ENCODE data around the gene TEX9. TPM values are rescaled to one million over a fixed set of nuclear protein-coding genes. Genes with fewer than 3 reads are reported as not detected.

TEX9 gene
- total and polyA plus RNA-seq, 12 donors: 3.5 to 18.3 (median 8.6) TPM

GRCh38 chr15:56343879-56344278 lies 21.3 kb upstream of the TEX9 start:
- no peak overlapping the region for H3K4me3 ChIP-seq
- H3K27me3 ChIP-seq: no peaks in the 10 kb centered on the region
- H3K9me3 ChIP-seq (replicated peaks in 1 of 3): no peaks in the 10 kb centered on the region
- intact Hi-C loops (cut with DNase I): no loop called here
- DNase-seq: no peak
- 67 to 81% (median 79%) methylated on average over 2 of the region's 2 CpGs for WGBS, 4 donors
- no peak overlapping the region for H3K27ac ChIP-seq
- TF ChIP-seq POLR2A (IDR thresholded peaks at IDR 0.05) (no peak), CTCF (IDR thresholded peaks at IDR 0.05) (no peak)
- no peaks in the 10 kb centered on the region for H3K36me3 ChIP-seq (replicated peaks in 1 of 2)
- H3K4me1 ChIP-seq (replicated peaks in 1 of 2): no peaks in the 10 kb centered on the region

DNA sequence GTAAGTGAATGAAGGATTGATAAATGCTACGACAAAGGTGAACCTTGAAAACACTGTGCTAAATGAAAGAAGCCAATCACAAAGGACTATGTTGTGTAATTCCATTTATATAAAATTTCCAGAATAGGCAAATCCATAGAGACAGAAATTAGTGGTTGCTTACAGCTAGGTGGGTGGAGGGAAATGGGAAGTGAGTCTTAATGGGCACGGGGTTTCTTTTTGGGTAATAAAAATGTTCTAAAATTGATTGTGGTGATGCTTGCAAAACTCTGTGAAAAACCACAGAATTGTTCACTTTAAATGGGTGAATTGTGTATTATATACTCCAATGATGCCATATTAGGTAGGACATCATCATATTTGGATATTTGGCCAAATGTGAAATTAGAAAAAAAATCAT lies 20.9 kb upstream of the TEX9 start:
- TF ChIP-seq CTCF (IDR thresholded peaks at IDR 0.05): no peak
- TF ChIP-seq POLR2A (IDR thresholded peaks at IDR 0.05): no peak
- intact Hi-C loops (cut with DNase I): no loop called here
- WGBS, 4 donors: 82 to 89% (median 88%) methylated on average over 2 of the region's 2 CpGs
- no peak overlapping the region for H3K4me3 ChIP-seq
- no peak overlapping the region for H3K27ac ChIP-seq
- no peaks in the 10 kb centered on the region for H3K36me3 ChIP-seq (replicated peaks in 1 of 2)
- no peaks in the 10 kb centered on the region for H3K27me3 ChIP-seq
- DNase-seq: no peak
- H3K9me3 ChIP-seq (replicated peaks in 1 of 3): no peaks in the 10 kb centered on the region
- H3K4me1 ChIP-seq (replicated peaks in 1 of 2): no peaks in the 10 kb centered on the region

DNA sequence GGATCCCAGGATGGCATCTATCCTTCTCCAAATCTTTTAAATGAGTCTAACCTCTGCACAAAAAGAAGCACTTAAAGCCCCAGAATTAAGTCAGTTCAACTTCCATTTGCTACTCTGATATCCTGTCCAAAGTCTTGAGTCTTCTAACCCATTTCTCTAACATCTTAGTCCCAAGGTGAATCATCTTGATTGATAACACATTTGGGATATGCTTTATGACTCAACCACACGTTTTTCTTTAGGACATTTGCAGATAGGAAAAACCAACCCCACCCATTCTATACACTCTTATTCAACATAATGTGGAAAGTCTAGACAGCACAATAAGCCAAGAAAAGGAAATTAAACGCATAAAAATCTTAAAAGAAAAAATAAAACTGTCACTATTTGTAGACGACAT lies 18.8 kb upstream of the TEX9 start:
- Histone ChIP-seq H3K4me1 (replicated peaks in 1 of 2) (no peaks in the 10 kb centered on the region), H3K27me3 (no peaks in the 10 kb centered on the region)

GRCh38 chr15:56349554-56349953 lies 15.7 kb upstream of the TEX9 start:
- Histone ChIP-seq H3K4me3 (no peak overlapping the region), H3K9me3 (replicated peaks in 1 of 3) (no peaks in the 10 kb centered on the region), H3K4me1 (replicated peaks in 1 of 2) (no peaks in the 10 kb centered on the region), H3K27ac (no peak overlapping the region), H3K36me3 (replicated peaks in 1 of 2) (no peaks in the 10 kb centered on the region), H3K27me3 (no peaks in the 10 kb centered on the region)
- intact Hi-C loops (cut with DNase I): no loop called here
- no peak for DNase-seq
- TF ChIP-seq CTCF (IDR thresholded peaks at IDR 0.05) (no peak), POLR2A (IDR thresholded peaks at IDR 0.05) (no peak)
- 79 to 86% (median 82%) methylated on average over 6 of the region's 6 CpGs for WGBS, 4 donors

More for the DNA sequence above, 18.8 kb upstream of the TEX9 start:
- H3K36me3 ChIP-seq (replicated peaks in 1 of 2): no peaks in the 10 kb centered on the region
- no peak for TF ChIP-seq CTCF (IDR thresholded peaks at IDR 0.05)
- TF ChIP-seq POLR2A (IDR thresholded peaks at IDR 0.05): no peak
- H3K9me3 ChIP-seq (replicated peaks in 1 of 3): no peaks in the 10 kb centered on the region
- no peak overlapping the region for H3K4me3 ChIP-seq
- intact Hi-C loops (cut with DNase I): no loop called here
- H3K27ac ChIP-seq: no peak overlapping the region
- 62 to 70% (median 66%) methylated on average over 3 of the region's 3 CpGs for WGBS, 4 donors
- no peak for DNase-seq
